Measurements from ENCODE around the gene UQCRHL. TPM values are rescaled to one million over a fixed set of nuclear protein-coding genes. Genes with fewer than 3 reads are reported as not detected.
A peak's percentile ranks its signal among the peaks of the same experiment; 100 is the strongest.

UQCRHL gene
- total RNA-seq, 5 donors from 2014 or later (not counting 1 experiment from before 2014, with no cell fraction given): 0.68 to 1.3 (median 1.1) TPM

DNA sequence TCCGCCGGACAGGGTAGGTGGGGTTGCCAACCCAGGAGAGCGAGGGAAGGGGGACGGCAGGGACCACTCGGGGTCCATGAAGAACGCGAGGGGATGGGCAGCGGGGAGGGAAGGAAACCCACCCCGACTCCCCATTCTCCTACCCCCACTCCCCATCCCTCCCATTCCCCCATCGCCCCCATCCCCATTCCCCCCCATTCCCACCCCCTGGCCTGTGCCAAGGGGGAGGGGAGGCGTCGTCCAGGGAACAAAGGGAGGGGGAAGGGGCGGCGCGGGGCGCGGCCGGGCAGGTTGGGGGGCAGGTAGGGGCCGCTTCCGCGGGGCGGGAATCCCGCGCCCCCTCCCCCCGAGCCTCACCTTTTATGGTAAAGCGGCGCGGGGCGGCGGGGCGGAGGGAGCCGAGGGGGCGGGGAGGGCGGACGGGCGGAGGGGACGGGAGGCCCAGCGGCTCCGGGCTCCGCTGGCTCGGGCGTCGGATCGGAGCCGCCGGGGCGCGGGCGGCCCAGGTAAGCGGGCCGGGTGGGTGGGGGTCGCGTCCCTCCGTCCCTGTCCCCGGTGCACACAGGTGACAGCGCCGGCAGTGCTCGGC lies 49.0 kb downstream of the UQCRHL start, which contains the start of gene FBLIM1:
FBLIM1 (plus strand) TSS at position 453 of the 589 bp plus-strand sequence. CDS start 6,189 bp downstream, outside the sequence.
- no peaks in the 10 kb centered on the region for H3K36me3 ChIP-seq (ENCODE audit: control insufficient read depth in 2 of 2, extremely low read depth in 1 of 2, insufficient read depth in 1 of 2, low read length in 1 of 2)
- Mint-ChIP-seq H3K4me1 (peaks cover 14 to 23% (median 18%) of the 10 kb centered on the region in 3 donors), H3K27ac (no peak within 1 kb of the TSS), H3K9me3 (no peaks in the 10 kb centered on the region), H3K27me3 (peaks cover 23 to 55% of the 10 kb centered on the region in 2 donors), H3K36me3 (no peaks in the 10 kb centered on the region), H3K4me3 (peak within 1 kb of the TSS; percentile 67 to 78 (median 68))
- no peak within 1 kb of the TSS for H3K27ac ChIP-seq (ENCODE audit: low read length)
- peak within 1 kb of the TSS in 1 of 2 donors; percentile 57 for H3K4me3 ChIP-seq (ENCODE audit: control insufficient read depth in 1 of 2, extremely low read depth in 1 of 2, low read length in 1 of 2)
- POLR2A ChIA-PET: no interaction called here
- peak in 1 of 35 experiments; percentile 13 for DNase-seq
- peaks cover 4 to 33% of the 10 kb centered on the region in 2 experiments for H3K4me1 ChIP-seq (ENCODE audit: control insufficient read depth in 1 of 2, extremely low read depth in 1 of 2, insufficient read depth in 2 of 2, low read length in 2 of 2)
- CTCF ChIA-PET: no interaction called here
- no peaks in the 10 kb centered on the region for H3K9me3 ChIP-seq
- peak; percentile 52 to 65 (median 57) for ATAC-seq (replicated peaks in 1 of 4)
- peaks cover 14 to 65% of the 10 kb centered on the region in 2 experiments for H3K27me3 ChIP-seq (replicated peaks in 1 of 2; ENCODE audit: control insufficient read depth in 2 of 2, extremely low read depth in 1 of 2, insufficient read depth in 2 of 2, low read length in 1 of 2)
- WGBS (ENCODE audit: insufficient coverage): 4% methylated on average over 23 of the region's 58 CpGs

DNA sequence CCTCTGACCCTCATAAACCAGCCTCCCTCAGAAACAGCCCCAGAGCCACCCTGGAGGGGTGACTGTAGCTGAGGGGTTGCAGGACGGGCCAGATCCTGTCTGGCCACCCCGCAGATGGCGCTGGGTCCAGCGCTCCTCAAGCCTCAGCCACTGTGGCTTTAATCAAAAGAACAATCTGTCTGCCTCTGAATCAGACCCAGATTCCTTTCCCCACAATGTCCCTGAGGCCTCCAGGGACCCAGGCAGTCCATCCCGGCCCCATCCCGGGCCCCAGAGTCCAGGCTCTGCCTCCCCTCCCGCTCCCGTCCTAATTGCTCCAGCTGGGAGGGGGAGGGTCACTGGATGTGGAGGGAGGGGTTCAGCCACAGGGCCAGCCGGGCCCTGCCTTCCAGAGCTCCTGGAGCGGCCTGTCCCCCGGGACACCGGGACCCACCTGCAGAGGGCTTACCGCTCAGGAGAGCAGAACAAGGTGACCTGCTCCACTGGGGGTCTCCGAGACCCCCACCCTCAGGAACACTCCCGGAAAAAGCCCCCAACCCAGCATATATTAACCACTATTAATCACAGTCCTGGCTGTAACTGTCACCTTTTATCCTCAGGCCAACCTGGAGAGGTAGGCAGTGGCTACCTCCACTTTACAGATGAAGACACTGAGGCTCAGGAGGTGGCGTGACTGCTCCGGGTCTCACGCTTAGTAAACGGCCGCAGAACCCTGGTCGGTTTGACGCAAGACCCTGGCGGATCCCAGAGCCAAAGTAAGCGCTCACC lies 49.7 kb downstream of the UQCRHL start:
- H3K9me3 Mint-ChIP-seq: no peaks in the 10 kb centered on the region
- peak in 1 of 4 experiments; percentile 13 for ATAC-seq (replicated peaks in 1 of 4)
- Histone ChIP-seq H3K27ac (ENCODE audit: low read length) (no peak overlapping the region), H3K27me3 (replicated peaks in 1 of 2; ENCODE audit: control insufficient read depth in 2 of 2, extremely low read depth in 1 of 2, insufficient read depth in 2 of 2, low read length in 1 of 2) (peaks cover 14 to 65% of the 10 kb centered on the region in 2 experiments), H3K4me3 (ENCODE audit: control insufficient read depth in 1 of 2, extremely low read depth in 1 of 2, low read length in 1 of 2) (peak overlapping the region in 1 of 2 donors; percentile 44), H3K36me3 (ENCODE audit: control insufficient read depth in 2 of 2, extremely low read depth in 1 of 2, insufficient read depth in 1 of 2, low read length in 1 of 2) (no peaks in the 10 kb centered on the region), H3K4me1 (ENCODE audit: control insufficient read depth in 1 of 2, extremely low read depth in 1 of 2, insufficient read depth in 2 of 2, low read length in 2 of 2) (peaks cover 4 to 33% of the 10 kb centered on the region in 2 experiments), H3K9me3 (no peaks in the 10 kb centered on the region)
- H3K36me3 Mint-ChIP-seq: no peaks in the 10 kb centered on the region
- H3K27ac Mint-ChIP-seq: no peak overlapping the region
- H3K4me3 Mint-ChIP-seq: peak overlapping the region; percentile 67 to 78 (median 68)
- DNase-seq: no peak
- H3K27me3 Mint-ChIP-seq: peaks cover 23 to 59% of the 10 kb centered on the region in 2 donors
- CTCF ChIA-PET: no interaction called here
- POLR2A ChIA-PET: interaction anchor here in 1 of 2 donors (0.5 kb wide), 1 partner anchor 9 kb away, joined by 5 read pairs; no protein-coding TSS in a partner anchor
- H3K4me1 Mint-ChIP-seq: peaks cover 14 to 23% (median 18%) of the 10 kb centered on the region in 3 donors
- WGBS (ENCODE audit: insufficient coverage): 22% methylated on average over 10 of the region's 24 CpGs

Other genes starting within 250 kb of the UQCRHL start
- 10 to 100 TPM in 1 of 5 donors, 1 to 10 TPM in 4; 5.9 to 10.8 (median 8.4) TPM for gene AGMAT, start 222.6 kb downstream of the UQCRHL start, total RNA-seq
- gene DDI2, start 190.2 kb downstream of the UQCRHL start, total RNA-seq: 10 to 100 TPM; 32.4 to 62.2 (median 60.5) TPM
- gene PLEKHM2, start 123.3 kb downstream of the UQCRHL start, total RNA-seq: 10 to 100 TPM; 52.5 to 65.2 (median 59.6) TPM
- 1 to 10 TPM; 1.8 to 4.1 (median 2.6) TPM for gene SLC25A34, start 71.4 kb downstream of the UQCRHL start, total RNA-seq
- not detected for gene TMEM82, start 65.2 kb downstream of the UQCRHL start, total RNA-seq
- under 1 TPM in 3 of 5 donors, not detected in 2; 0.36 to 0.54 (median 0.50) TPM for gene FBLIM1, start 48.9 kb downstream of the UQCRHL start, total RNA-seq
- gene SPEN, start 40.1 kb upstream of the UQCRHL start, total RNA-seq: 10 to 100 TPM; 69.9 to 81.1 (median 72.1) TPM
- 10 to 100 TPM; 66.6 to 82.6 (median 78.3) TPM for gene ZBTB17, start 168.5 kb upstream of the UQCRHL start, total RNA-seq
- not detected for gene SRARP, start 196.6 kb upstream of the UQCRHL start, total RNA-seq
- gene HSPB7, start 210.4 kb upstream of the UQCRHL start, total RNA-seq: under 1 TPM in 1 of 5 donors, not detected in 4; 0.19 TPM
- gene CLCNKA, start 214.4 kb upstream of the UQCRHL start, total RNA-seq: not detected
- gene CLCNKB, start 236.1 kb upstream of the UQCRHL start, total RNA-seq: not detected

Data from T-cell (primary cell).